ENCODE measurements around the gene SLC18A2. TPM values are rescaled to one million over a fixed set of nuclear protein-coding genes. Genes with fewer than 3 reads are reported as not detected.
"Not testable (repeated sequence)": the region's sequence is repeated elsewhere in the genome, so short reads cannot be mapped to it uniquely, and the experiment has no call there.

The SLC18A2 gene
- total RNA-seq, 1 donor from 2014 or later, result 2.1 TPM

- no peak for DNase-seq (ENCODE audit: low spot score)
Measured at GRCh38 chr10:117262903-117263293, 22.0 kb downstream of the SLC18A2 start.

GRCh38 chr10:117264782-117265181, 23.9 kb downstream of the SLC18A2 start:
- DNase-seq (ENCODE audit: low spot score), result no peak

GRCh38 chr10:117266400-117266799, 25.5 kb downstream of the SLC18A2 start:
- DNase-seq (ENCODE audit: low spot score), result no peak

GRCh38 chr10:117266812-117267211, 25.9 kb downstream of the SLC18A2 start:
- no peak for DNase-seq (ENCODE audit: low spot score)

- DNase-seq (ENCODE audit: low spot score), result no peak
Measured at GRCh38 chr10:117268258-117268657, 27.3 kb downstream of the SLC18A2 start.

GRCh38 chr10:117268907-117269306, 28.0 kb downstream of the SLC18A2 start:
- DNase-seq (ENCODE audit: low spot score), result no peak

GRCh38 chr10:117271427-117271826, 30.5 kb downstream of the SLC18A2 start:
- no peak for DNase-seq (ENCODE audit: low spot score)

GRCh38 chr10:117272195-117273076, 31.5 kb downstream of the SLC18A2 start:
- DNase-seq (ENCODE audit: low spot score), result no peak

GRCh38 chr10:117273980-117274379, 33.1 kb downstream of the SLC18A2 start:
- DNase-seq (ENCODE audit: low spot score), result no peak

- no peak for DNase-seq (ENCODE audit: low spot score)
Measured at GRCh38 chr10:117274509-117274908, 33.6 kb downstream of the SLC18A2 start.

GRCh38 chr10:117275121-117275520, 34.2 kb downstream of the SLC18A2 start:
- no peak for DNase-seq (ENCODE audit: low spot score)

GRCh38 chr10:117277675-117278074, 36.8 kb downstream of the SLC18A2 start:
- DNase-seq (ENCODE audit: low spot score), result no peak

- DNase-seq (ENCODE audit: low spot score), result no peak
Measured at GRCh38 chr10:117284716-117285494, 44.0 kb downstream of the SLC18A2 start.

- DNase-seq (ENCODE audit: low spot score), result not testable (repeated sequence)
Measured at GRCh38 chr10:117290872-117291271, 50.0 kb downstream of the SLC18A2 start.

GRCh38 chr10:117294039-117294645, 53.2 kb downstream of the SLC18A2 start:
- DNase-seq (ENCODE audit: low spot score), result no peak

GRCh38 chr10:117294735-117295134, 53.8 kb downstream of the SLC18A2 start:
- no peak for DNase-seq (ENCODE audit: low spot score)

- no peak for DNase-seq (ENCODE audit: low spot score)
Measured at GRCh38 chr10:117298219-117298618, 57.3 kb downstream of the SLC18A2 start.

GRCh38 chr10:117299435-117299834, 58.5 kb downstream of the SLC18A2 start:
- no peak for DNase-seq (ENCODE audit: low spot score)

GRCh38 chr10:117300671-117301070, 59.8 kb downstream of the SLC18A2 start:
- DNase-seq (ENCODE audit: low spot score), result no peak

- DNase-seq (ENCODE audit: low spot score), result not testable (repeated sequence)
Measured at GRCh38 chr10:117303451-117303850, 62.5 kb downstream of the SLC18A2 start.

GRCh38 chr10:117306674-117307073, 65.8 kb downstream of the SLC18A2 start:
- no peak for DNase-seq (ENCODE audit: low spot score)

- no peak for DNase-seq (ENCODE audit: low spot score)
Measured at GRCh38 chr10:117311261-117311660, 70.3 kb downstream of the SLC18A2 start.

Measured in ureter (tissue), 1 donor.